ENCODE measurements around the gene TH. TPM values are rescaled to one million over a fixed set of nuclear protein-coding genes. Genes with fewer than 3 reads are reported as not detected.
A peak's percentile ranks its signal among the peaks of the same experiment; 100 is the strongest.

The TH gene
- total and polyA plus RNA-seq, 10 donors = 0.13 to 1.0 (median 0.27) TPM; not detected in 6

GRCh38 chr11:2140411-2141400 lies 30.9 kb downstream of the TH start:
- no peaks in the 10 kb centered on the region for H3K9me3 ChIP-seq
- 7 to 15% (median 7%) methylated on average over 48 to 102 of the region's 102 CpGs for WGBS, 5 donors
- peak overlapping the region in 1 of 8 donors; percentile 64 for H3K4me3 ChIP-seq
- H3K27ac ChIP-seq = no peak overlapping the region
- peaks cover 11 to 100% (median 95%) of the 10 kb centered on the region in 7 donors for H3K27me3 ChIP-seq (replicated peaks in 1 of 7)
- DNase-seq = no peak
- TF ChIP-seq CTCF (IDR thresholded peaks at IDR 0.05 in 8 of 11, conservative IDR thresholded peaks at IDR 0.05 in 3 of 11) (no peak), POLR2A (IDR thresholded peaks at IDR 0.05) (no peak), POLR2AphosphoS5 (IDR thresholded peaks at IDR 0.05) (no peak)
- peaks cover 9 to 66% (median 44%) of the 10 kb centered on the region in 6 donors for H3K4me1 ChIP-seq
- intact Hi-C loops (cut with DNase I; ENCODE audit: low total_unique reads) = no loop called here
- no peaks in the 10 kb centered on the region for H3K36me3 ChIP-seq

- Histone ChIP-seq H3K4me3 (peak overlapping the region in 1 of 8 donors; percentile 64), H3K4me1 (peaks cover 9 to 66% (median 44%) of the 10 kb centered on the region in 6 donors), H3K9me3 (no peaks in the 10 kb centered on the region), H3K27ac (no peak overlapping the region), H3K27me3 (replicated peaks in 1 of 7) (peaks cover 11 to 100% (median 94%) of the 10 kb centered on the region in 7 donors), H3K36me3 (no peaks in the 10 kb centered on the region)
- WGBS, 5 donors = 3 to 20% (median 5%) methylated on average over 24 to 57 of the region's 57 CpGs
- intact Hi-C loops (cut with DNase I; ENCODE audit: low total_unique reads) = no loop called here
- no peak for DNase-seq
- TF ChIP-seq POLR2AphosphoS5 (IDR thresholded peaks at IDR 0.05) (no peak), POLR2A (IDR thresholded peaks at IDR 0.05) (no peak), CTCF (IDR thresholded peaks at IDR 0.05 in 8 of 11, conservative IDR thresholded peaks at IDR 0.05 in 3 of 11) (no peak)
Observed at GRCh38 chr11:2139621-2140337, 31.8 kb downstream of the TH start.

GRCh38 chr11:2139123-2139521 lies 32.5 kb downstream of the TH start, which contains the start of gene IGF2:
Gene IGF2, minus strand, starts transcription at chr11:2139389. Its CDS starts 3,866 bp downstream, at chr11:2135523.
- DNase-seq = no peak
- Histone ChIP-seq H3K4me1 (peaks cover 9 to 59% (median 39%) of the 10 kb centered on the region in 6 donors), H3K4me3 (peak within 1 kb of the TSS in 6 of 8 donors; percentile 10 to 64 (median 32)), H3K27ac (no peak within 1 kb of the TSS), H3K9me3 (no peaks in the 10 kb centered on the region), H3K27me3 (replicated peaks in 1 of 7) (peaks cover 7 to 100% (median 94%) of the 10 kb centered on the region in 7 donors), H3K36me3 (no peaks in the 10 kb centered on the region)
- WGBS, 5 donors = 0 to 3% (median 2%) methylated on average over 12 to 62 of the region's 62 CpGs
- no peak for TF ChIP-seq CTCF (IDR thresholded peaks at IDR 0.05 in 8 of 11, conservative IDR thresholded peaks at IDR 0.05 in 3 of 11)
- no peak for TF ChIP-seq POLR2AphosphoS5 (IDR thresholded peaks at IDR 0.05)
- no peak for TF ChIP-seq POLR2A (IDR thresholded peaks at IDR 0.05)
- intact Hi-C loops (cut with DNase I; ENCODE audit: low total_unique reads) = no loop called here

Measured in spleen (tissue), 11 donors.